GM13977 (cell line): ENCODE results near the gene CRAMP1.

Experiments
- DNase-seq: peaks from one replicate; pipeline ENCODE4 v3.0.0; 2012; ENCODE audit warnings: low spot score
- in situ Hi-C: fragments of 300-500 bp; cut with MboI; formaldehyde crosslinking; loops from one replicate; pipeline ENCODE4 v1.12.0; 2022; ENCODE audit warnings: low sequenced_read_pairs, low pct_unique_long_range_greater_than_20kb, mixed read lengths, inconsistent platforms; ENCODE audit not compliant: unreplicated experiment
- TF ChIP-seq, protein P1 (sequence below): IDR thresholded peaks from 2 replicates; pipeline ENCODE4 v1.5.1; 2012; ENCODE audit warnings: mild to moderate bottlenecking, control low read depth; ENCODE audit not compliant: insufficient read depth; ENCODE audit errors: extremely low read depth, missing control alignments

CRAMP1 gene

DNA sequence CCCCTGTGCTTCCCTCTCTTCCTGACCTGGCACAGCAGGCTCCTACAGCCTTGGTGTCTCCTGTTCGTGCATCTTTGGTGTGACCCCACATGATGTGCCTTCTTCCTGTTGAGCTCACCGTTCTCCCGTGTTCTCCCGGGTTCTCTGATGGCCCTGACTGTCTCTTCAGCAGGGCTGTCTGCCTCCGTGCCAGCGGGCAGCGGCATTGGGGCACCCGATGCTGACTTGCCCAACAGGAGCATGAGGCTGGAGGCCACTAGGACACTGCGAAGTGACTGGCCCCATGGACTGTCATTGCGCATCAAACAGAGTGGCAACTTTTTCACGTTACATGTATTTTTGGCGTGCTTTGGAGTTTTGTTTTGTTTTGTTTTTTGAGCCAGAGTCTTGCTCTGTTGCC lies 22.4 kb downstream of the CRAMP1 start:
- TF ChIP-seq, protein P1, sequence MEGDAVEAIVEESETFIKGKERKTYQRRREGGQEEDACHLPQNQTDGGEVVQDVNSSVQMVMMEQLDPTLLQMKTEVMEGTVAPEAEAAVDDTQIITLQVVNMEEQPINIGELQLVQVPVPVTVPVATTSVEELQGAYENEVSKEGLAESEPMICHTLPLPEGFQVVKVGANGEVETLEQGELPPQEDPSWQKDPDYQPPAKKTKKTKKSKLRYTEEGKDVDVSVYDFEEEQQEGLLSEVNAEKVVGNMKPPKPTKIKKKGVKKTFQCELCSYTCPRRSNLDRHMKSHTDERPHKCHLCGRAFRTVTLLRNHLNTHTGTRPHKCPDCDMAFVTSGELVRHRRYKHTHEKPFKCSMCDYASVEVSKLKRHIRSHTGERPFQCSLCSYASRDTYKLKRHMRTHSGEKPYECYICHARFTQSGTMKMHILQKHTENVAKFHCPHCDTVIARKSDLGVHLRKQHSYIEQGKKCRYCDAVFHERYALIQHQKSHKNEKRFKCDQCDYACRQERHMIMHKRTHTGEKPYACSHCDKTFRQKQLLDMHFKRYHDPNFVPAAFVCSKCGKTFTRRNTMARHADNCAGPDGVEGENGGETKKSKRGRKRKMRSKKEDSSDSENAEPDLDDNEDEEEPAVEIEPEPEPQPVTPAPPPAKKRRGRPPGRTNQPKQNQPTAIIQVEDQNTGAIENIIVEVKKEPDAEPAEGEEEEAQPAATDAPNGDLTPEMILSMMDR: no peak
- in situ Hi-C loops: no loop called here
- DNase-seq: no peak

DNA sequence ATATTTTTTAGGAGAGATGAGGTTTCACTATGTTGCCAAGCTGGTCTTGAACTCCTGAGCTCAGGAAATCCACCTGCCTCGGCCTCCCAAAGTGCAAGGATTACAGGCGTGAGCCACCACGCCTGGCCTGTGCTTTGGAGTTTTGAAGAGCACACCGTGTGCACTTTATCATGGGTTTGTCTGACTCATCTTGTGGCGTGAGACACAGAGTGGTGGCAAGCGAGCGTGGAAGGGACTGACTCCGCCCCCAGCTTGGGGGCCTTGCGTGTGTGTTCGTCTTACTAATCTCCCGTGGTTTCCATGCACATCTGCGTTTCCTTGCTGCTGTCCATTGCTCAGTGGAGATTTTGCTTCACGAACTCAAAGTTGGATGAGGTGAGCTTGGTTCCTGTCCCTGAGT lies 22.9 kb downstream of the CRAMP1 start:
- in situ Hi-C loops: no loop called here
- DNase-seq: no peak
- TF ChIP-seq, protein P1: no peak

DNA sequence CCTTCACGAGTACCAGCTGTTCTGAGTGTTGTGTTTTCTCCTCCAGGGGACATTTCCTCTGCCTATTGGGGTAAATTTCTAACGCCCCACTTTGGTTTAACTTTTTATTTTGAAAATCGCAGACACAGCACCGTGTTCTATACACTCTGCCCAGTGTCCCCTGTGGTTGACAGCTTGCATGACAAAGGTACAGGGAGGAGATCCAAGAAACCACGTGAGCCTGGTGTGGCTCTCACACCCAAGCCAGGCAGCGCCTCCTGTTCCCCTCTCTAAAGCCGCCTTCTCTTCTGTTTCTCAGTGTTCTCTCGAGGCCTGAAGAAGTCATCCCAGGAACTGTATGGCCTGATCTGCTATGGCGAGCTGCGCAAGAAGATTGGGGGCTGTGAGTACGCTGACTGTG lies 25.4 kb downstream of the CRAMP1 start:
- no peak for DNase-seq
- in situ Hi-C loops: no loop called here
- TF ChIP-seq, protein P1: no peak

DNA sequence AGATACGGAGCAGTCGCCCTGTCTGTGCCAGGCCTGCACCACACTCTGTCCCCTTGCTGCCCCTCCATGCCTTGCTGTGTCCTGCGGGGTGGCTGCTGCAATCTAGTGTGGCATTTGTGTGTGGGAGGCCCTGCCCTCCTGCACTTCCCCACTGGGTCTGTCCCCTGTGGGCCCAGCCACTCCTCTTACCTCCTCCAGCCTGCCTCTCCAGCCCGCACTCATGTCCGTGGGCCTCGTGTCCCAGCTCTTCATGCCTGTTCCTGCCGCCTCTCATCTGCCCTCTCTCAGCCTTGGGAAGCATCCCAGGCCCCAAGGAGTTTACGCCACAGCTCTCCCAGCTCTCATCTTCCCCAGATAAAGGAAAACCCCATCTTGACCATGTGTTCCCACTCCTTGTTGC lies 26.6 kb downstream of the CRAMP1 start:
- in situ Hi-C loops: no loop called here
- DNase-seq: no peak
- TF ChIP-seq, protein P1: no peak

DNA sequence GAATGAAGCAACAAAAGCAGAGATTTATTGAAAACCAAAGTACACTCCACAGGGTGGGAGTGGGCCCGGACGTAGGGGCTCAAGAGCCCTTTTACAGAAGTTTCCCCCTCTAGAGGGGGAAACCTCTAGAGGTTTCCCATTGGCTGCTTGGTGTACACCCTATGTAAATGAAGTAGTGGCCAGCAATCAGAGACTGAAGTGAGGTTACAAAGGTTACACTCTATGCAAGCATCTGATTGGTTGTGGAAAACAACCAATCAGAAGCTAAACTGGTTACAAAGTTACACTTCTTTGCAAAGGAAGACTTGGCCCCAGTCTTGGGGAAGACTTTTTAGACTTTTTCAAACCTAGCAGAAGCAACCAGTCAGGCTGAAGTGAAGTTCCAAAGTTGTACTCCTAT lies 27.1 kb downstream of the CRAMP1 start:
- no peak for DNase-seq
- in situ Hi-C loops: no loop called here
- TF ChIP-seq, protein P1: no peak

DNA sequence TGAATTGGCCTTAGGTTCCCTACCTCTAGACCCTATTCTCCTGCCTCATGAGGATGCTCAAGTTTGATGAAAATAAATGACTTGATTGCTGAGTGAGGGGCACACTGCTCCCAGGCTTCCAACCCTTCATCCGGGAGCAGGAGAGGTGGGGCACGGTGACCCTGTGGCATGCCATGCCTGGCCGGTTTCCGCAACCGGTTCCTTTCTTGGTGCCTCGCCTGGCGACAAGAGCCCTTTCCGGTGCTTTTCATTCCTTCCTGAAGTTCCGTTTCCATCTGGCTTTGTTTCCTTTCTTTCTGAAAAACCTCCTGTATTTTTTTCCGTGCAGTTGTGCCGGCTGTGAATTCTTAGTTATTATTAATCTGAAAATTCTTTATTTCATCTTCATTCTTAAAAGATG lies 27.7 kb downstream of the CRAMP1 start:
- in situ Hi-C loops: no loop called here
- no peak for DNase-seq
- TF ChIP-seq, protein P1: no peak
